ENCODE results near the gene TLCD4.
A peak's percentile ranks its signal among the peaks of the same experiment; 100 is the strongest.
"Not testable (repeated sequence)": the region's sequence is repeated elsewhere in the genome, so short reads cannot be mapped to it uniquely, and the experiment has no call there.

The TLCD4 gene, protein sequence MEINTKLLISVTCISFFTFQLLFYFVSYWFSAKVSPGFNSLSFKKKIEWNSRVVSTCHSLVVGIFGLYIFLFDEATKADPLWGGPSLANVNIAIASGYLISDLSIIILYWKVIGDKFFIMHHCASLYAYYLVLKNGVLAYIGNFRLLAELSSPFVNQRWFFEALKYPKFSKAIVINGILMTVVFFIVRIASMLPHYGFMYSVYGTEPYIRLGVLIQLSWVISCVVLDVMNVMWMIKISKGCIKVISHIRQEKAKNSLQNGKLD

DNA sequence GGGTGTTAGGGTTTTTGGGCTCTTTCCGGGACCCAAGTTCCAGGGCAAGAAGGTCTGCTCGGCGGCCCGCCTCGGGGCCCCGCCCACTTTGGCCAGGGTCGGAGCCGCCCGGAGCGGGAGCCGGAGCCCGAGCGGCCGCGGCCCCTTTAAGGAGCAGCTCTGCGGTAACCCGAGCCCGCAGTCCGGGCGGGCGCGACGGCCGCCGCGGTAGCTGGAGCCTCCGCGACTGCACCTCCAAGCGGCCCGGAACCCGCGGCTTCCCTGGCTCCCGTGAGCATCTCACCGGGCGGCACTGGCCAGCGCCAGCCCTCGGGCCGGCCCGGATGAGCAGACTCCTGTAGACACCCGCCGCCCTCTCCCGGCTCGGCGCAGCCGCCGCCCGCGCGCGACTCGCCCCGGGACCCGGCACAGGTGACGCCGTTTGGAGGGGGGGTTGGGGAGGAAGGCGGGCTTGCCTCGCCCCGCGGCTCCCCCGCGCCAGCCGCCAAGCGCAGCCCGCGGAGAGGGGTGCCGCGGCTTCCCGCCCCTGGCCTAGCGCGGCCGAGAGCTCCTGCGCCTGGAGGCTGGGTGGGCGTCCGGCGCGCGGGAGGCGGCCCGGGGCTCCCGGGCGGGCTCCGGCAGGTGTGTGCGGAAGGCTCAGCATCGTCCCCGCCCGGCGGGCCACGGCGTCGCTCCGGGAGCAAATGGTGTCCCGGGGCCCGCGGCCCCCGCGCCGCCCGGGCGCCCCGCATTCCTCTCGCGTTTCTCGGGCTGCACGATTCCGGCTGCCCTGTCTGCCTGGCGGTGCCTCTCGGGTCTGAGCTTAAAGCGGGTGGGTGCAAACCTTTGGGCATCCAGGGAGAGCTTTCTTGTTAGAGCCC, at the start of gene TLCD4:
TSS of gene TLCD4 (plus strand) at position 149 of the 860 bp plus-strand sequence. CDS start 26,547 bp downstream, outside the sequence.
- DNase-seq (ENCODE audit: low spot score), result peak; percentile 89

DNA sequence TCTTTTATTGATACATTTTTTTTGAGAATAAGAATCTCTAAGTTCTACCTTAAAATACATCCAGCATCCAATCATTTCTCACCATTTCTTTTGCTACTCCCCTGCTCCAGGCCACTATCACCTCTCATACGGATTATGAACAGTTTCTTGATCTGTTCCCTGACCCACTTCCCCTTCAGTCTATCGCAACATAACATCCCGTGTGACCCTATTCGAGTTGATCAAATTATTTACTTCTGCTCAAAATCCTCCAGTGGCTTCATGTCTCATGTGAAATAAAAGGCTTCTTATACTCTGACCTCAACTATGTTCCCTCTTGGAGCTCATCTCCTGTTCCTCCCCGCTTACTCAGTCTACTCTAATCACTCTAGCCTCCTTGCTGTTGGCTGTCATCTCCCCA, 49.6 kb upstream of the TLCD4 start:
- DNase-seq (ENCODE audit: low spot score), result no peak

DNA sequence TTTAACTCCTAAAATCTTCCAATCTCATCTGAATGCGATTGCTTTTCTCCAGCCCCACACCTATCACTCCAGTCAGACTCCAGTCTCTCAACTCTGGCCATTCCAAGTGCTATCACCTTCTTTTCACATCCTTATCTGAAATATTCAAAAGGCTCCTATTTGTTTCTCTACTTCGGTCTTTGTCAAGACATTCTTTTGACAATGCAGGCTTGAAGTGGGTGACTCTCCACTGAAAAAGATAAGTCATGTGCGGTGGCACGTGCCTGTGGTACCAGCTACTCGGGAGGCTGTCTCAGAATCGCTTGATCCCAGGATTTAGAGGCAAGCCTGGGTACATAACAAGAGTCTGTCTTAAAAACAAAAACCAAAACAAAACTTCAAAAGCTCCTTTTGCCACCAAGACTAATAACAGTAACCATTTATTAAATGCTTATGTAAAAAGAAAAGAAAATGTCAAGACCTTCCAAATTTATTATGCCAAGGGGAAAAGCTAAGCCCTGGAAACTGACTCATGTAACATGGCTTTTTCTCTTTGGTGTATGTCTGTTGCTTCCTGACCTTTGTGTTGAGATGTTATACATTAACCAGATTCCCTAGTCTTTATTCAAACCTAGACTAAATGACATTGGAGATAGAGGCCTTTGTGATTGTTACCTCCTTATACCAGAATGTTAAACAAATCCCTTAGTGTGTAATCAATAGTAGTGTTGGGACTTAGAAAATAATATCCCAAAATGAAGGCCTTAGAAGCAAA, 48.0 kb upstream of the TLCD4 start:
- DNase-seq (ENCODE audit: low spot score), result no peak

DNA sequence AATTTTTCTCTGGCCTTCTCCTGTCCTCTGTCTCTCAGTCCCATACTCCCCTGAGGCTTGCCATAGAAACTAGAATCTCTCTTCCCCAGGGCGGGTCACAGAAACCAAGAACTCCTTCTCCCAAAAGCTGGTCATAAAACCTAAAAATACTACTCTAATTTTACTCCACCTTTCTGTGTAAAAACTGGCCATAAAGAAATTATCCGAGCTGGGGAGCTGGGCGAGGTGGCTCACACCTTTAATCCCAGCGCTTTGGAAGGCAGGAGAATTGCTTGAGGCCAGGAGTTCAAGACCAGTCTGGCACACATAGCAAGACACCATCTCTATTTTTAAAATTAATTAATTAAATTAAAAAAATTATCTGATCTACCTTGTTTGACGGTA, 47.5 kb upstream of the TLCD4 start:
- no peak for DNase-seq (ENCODE audit: low spot score)

DNA sequence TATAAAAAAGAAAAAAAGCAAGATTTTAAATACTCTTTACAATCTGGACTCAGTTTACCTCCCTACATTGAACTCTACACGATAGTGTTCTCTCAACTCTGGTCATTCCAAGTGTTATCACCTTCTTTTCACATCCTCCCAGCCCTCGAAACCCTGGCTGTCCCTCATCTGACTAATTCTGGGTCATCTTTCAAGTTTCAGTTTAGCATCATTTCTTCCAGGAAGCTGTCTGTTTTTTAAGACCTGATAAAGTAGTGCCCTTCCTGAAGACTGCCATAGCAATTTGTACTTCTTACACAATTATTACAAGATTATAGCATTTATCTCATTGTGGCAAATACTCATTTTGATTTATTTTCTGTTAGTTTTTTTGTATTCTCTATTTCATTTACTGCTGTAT, 45.6 kb upstream of the TLCD4 start:
- no peak for DNase-seq (ENCODE audit: low spot score)

DNA sequence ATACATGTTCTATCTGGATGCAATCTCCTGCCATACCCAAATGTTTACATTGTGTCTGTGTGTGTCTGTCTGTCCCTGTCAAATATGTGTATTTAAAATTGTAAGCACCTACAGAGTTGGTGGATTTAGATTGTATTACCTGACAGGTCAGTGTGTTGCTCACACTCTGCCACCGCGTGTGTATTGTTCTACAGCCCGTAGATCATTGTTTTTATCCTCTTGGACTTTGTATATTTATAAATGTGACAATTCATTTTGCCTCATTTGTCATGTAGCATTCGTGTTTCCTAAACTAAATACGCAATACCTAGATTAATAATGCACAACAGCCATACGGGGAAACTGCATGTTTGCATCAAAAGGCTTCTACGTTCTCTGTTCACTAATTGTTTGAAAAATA, 45.0 kb upstream of the TLCD4 start:
- DNase-seq (ENCODE audit: low spot score), result no peak

DNA sequence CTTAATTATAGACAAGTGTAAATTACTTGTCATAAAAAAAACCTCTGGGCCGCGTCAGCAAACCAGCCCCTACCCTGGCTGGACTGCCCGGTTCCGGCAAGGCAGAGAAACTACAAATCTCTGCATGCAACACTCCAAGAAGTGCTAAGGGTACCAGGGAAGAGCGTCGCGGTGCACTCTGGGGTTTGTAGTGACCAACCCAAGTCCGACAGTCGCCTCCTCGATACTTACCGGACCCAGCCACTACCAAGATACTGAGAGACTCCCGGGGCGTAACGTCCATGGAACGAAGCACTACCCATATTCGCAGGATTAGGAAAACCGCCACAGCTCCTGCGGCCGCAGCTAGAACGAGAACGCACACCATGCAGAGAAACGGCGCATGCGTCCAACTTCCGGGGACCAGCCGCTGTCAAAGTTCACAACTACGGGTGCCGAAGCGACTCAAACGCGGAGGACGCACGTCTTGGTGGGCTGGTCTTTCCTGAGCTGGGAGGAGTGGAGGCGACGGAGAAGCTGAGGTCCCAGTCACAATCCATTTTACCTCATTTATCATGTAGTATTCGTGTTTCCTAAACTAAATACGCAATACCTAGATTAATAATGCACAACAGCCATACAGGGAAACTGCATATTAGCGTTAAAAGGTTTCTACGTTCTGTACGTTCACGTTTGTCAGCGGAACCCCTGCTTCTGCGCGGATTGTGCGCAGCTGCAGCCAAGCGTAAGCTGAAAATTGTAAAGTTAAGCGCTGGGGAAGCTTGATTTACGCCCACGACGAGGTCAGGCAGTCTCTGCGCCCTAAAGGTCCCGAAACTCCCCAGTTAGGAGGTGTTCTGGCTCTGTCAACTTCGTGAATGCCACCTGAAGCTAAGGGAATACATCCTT, 44.4 kb upstream of the TLCD4 start, which contains the start of gene ALG14:
TSS of gene ALG14 (minus strand) at position 420 of the 888 bp plus-strand sequence. CDS start at position 367, 53 bp downstream.
- DNase-seq (ENCODE audit: low spot score), result peak; percentile 91

DNA sequence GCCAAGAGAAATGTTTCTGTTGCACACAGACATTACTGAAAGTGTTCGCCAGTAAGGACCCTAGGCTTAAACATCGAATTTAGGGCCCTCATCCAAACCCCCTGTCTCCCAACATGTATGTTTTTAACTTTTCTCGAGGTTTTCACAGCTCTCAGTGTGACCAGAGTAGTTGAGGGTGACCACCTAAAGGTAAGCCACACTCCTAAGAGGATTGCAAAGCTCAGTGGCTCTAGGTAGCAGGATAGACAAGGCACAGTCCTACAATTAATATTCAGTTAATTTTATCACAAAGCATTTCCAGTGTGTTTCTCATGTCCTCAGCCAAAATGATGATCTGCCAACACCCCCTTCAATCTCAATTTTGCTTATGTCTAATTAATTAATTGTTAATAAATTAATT, 43.7 kb upstream of the TLCD4 start:
- DNase-seq (ENCODE audit: low spot score), result no peak

DNA sequence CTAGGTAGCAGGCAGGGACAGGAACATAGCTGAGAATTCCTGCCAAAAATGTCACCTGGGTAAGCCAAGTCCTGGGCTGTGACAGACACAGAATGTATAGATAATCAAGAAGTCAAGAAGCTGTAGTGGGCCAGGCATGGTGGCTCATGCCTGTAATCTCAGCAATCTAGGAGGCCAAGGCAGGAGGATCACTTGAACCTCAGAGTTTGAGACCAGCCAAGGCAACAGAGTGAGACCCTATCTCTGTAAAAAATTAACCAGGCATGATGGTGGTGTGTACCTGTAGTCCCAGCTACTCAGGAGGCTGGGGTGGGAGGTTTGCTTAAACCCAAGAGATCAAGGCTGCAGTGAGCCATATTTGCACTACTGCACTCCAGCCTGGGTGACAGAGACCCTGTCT, 41.1 kb upstream of the TLCD4 start:
- DNase-seq (ENCODE audit: low spot score), result no peak

DNA sequence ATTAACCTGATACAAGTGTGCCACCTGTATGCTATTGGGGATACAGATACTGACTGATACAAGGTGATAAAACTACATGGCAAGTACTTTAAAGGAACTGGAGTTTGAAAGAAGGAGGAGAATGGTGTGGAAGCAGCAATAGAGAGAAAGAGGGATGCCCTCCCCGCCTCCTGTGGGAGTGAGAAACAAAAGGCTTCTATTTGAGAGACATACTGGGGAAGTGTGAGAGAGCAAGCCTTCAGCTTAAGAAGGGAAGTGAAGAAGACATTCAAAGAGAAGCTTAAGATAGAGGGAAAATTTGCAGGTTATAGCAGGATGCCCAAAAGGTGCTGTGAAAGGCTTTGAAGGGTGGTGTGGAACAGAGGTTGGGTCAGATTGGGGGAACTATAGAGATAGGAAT, 36.7 kb upstream of the TLCD4 start:
- no peak for DNase-seq (ENCODE audit: low spot score)

DNA sequence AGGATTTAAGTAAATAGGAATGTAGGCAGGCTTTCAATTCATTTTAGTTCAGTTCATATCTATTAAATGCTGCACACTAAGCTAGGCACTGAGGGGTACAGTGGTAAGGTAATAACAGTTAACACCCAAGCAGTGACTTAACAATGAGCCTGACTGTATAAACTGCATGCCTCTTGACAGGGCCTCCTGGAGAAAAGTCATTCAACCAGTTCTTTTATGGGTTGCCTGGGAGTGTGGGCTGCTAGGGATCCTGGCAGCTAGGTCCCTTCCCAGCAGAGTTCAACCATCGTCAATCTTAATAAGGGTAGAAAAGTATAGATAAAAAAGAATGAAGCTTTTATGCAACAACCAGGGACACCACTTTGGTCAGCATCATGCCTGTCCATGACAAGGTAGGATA, 36.3 kb upstream of the TLCD4 start:
- no peak for DNase-seq (ENCODE audit: low spot score)

DNA sequence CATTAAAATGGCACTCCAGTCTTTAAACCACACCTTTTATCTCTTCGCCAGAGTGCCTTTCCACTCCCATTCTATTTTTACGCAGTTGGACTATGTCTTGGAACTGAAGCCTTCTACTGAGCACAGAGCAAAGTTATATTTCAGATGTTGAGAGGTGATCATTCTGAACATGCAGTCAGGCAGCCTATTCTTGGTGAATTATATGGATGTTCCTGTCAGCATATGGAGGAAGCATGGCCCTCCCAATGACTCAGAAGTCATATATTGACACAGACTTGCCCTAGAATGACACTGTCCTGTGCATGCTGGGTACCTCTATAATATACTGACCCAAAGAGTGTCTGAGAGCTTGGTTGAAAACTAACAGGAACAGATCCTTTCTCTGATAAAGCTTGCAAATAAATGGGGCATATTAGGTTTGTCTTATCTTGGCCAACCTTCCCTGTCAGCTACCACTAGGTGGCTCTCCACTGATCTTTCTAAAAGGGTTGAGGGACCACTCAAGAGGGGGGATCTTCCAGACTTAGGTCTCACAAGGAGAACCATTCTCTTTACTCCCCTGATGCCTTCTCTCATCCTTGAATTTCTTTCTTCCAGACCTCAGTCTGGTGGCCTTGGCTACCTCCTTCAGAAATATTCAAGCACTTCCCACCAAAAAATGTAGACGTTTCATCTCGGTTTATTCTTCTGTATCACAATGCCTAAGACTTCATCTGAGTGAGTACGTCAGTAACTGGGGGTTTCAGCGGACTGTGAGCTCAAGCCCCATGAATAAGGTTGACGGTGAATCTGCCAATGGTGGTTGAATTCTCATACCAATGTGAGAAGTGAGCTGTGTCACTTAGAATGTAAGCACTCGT, 32.6 kb upstream of the TLCD4 start:
- peak; percentile 72 for DNase-seq (ENCODE audit: low spot score)

DNA sequence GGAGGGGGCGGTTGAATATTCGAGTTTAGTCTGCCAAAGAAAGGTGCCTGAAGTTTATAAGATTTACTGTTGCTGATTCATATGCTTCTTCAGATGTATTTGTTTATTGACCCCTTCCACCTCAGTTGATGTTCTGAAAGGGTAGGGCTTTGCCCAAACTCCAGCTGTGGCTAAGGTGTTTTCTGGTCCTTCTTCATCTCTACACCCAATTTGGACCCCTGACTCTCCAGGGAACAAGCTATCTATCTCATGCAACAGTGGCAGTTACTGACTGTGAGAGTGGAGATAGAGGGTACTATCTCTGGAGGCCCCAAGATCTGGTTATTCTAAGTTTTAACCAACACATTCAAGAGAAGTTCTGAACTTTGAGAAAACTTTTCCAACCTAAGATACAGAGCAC, 31.8 kb upstream of the TLCD4 start:
- no peak for DNase-seq (ENCODE audit: low spot score)

DNA sequence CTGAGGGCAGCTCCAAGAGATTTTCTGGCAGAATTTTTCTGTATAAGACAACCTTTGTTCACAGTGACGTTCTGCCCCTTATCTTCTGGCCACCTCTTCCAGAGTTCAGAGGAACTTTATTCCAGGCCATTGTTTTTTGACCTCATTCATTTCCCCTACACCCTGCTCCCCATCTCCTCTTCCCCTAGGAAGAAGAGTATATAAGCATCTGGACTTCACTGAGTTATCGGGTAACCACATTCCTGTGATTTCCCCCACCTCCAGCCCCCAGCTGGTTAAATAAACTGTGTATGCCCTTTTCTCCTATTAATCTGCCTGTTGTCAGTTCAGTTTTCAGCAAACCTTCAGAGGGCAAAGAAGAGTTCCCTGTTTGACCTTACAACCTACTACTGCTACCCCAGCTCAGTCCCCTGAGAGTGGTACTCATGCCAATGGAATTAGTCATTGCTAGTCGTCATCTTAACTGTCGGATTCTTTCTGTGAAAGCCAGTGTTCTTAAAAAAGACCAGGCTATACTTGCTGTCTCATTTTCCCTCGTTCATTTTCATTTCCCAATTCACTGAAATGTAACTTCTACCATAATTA, 30.1 kb upstream of the TLCD4 start:
- DNase-seq (ENCODE audit: low spot score), result peak; percentile 44

DNA sequence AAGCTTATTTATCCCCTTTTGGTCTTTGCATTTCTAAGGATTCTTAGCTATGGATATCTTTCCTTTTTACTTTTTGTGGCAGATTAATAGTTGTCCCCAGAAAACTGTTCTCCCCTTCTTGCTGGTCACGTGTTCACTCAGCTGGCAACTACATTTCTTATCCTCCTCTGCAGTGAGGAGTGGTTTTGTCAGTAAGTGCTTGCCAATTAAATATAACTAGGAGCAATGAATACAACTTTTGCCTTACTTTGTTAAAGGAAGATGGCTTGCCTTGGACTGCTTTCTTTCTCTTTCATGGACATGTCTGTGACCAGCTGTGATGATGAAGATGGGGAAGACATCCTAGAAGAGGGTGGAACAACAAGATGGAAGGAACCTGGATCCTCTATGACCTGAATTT, 28.9 kb upstream of the TLCD4 start:
- no peak for DNase-seq (ENCODE audit: low spot score)

DNA sequence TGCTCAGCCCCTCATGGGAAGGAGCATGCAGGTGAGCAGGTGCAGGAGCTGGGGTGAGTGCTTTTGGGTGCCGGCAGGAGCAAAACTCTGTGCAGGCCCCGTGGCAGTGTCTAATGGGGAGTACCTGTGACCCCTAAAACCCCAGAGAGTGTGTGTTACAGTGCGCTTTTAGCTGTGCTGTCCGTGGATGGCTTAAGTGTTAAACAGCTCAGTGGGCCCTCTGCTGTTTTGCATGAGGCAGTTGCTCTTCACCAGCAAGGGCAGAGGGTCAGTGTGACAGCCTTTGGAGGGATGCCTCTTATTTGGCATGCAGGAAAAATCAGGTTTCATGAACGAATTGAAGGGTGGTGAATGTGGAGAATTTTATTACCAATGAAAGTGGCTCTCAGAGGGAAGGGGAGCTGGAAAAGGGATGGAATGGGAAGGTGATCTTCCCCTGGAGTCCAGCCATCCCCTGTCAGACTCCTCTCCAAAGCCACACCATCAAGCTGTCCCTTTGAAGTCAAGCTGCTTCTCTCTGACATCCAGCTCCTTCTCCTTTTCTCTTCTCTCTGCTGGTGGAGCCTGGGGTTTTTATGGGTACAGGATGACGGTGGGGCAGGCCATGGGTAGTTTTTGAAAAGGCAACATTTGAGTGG, 27.4 kb upstream of the TLCD4 start:
- no peak for DNase-seq (ENCODE audit: low spot score)

DNA sequence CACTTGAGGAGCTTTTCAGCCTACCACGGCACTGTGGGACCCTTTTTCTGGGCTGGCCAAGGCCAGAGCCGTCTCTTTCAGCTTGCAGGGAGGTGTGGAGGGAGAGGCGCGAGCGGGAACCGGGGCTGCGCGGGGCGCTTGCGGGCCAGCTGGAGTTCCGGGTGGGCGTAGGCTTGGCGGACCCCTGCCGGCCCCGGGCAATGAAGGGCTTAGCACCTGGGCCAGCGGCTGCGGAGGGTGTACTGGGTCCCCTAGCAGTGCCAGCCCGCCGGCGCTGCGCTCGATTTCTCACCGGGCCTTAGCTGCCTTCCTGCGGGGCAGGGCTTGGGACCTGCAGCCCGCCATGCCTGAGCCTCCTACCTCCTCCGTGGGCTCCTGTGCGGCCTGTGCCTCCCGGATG, 25.9 kb upstream of the TLCD4 start:
- DNase-seq (ENCODE audit: low spot score), result not testable (repeated sequence)

DNA sequence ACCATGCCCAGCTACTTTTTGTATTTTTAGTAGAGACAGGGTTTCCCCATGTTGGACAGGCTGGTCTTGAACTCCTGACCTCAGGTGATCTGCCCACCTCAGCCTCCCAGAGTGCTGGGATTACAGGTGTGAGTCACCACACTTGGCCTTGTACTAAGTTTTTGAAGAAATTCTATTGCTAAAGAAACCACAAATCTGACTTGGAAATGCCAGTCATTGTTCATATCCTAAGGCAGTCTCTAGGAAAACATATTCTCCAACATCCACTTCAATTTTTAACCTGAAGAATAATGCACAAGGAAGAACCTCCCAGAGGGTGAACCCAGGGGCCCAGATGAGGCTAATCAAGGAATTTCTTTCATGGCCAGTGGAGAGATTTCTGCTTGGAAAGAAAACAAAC, 24.3 kb upstream of the TLCD4 start:
- DNase-seq (ENCODE audit: low spot score), result not testable (repeated sequence)

DNA sequence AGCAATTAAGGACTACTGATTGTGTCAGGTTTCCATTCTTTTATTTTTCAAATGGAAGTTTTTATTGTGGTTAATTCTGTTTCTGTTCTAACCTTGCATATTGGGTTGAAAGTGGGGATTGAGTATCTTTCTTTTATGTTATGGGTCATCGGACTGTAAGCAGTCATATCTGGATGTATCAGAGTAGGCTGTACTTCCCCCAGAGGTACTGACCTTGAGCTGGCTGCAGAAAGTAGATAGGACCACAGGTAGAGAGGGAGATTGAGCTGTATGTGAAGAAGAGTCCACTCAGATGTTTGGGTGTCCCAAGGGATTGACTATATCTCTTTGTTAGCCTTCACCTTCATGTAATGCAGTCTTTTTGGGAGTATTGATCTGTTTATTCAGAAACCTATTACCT, 23.9 kb upstream of the TLCD4 start:
- DNase-seq (ENCODE audit: low spot score), result no peak

DNA sequence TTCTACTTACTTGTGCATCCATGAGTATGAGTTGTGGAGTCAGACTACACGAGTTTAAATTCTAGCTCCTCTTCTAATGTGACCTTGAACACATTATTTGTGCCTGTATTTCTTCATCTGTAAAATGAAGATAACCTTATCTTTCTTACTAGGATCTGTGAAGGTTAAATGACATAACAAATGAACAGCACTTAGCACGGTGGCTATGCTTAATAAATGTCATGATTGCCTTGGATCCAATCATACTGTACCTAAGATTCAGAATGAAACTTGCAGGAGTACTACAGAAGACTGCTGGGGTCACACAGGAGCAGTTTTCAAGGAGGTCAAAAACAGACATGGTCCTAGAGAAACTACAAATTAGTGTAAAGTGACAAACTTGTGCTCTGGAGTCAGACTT, 22.2 kb upstream of the TLCD4 start:
- no peak for DNase-seq (ENCODE audit: low spot score)

Data from iPS-NIHi11 (cell line).